Omental fat pad (tissue), 4 donors: Measurements from ENCODE around the gene RBX1. TPM values are rescaled to one million over a fixed set of nuclear protein-coding genes. Genes with fewer than 3 reads are reported as not detected.
A peak's percentile ranks its signal among the peaks of the same experiment; 100 is the strongest.

Source experiments
- ATAC-seq: fragments of 150-250 bp; one replicate; pipeline ENCODE4 v1.9.1; 2016; ENCODE audit warnings: mild to moderate bottlenecking, moderate library complexity; ENCODE audit not compliant: low FRiP score
- DNase-seq: peaks from one replicate; pipeline ENCODE4 v3.0.0-alpha.2; 2019; ENCODE audit warnings: low spot score
- CTCF ChIP-seq, 3 donors: fragments of 450-650 bp; IDR thresholded peaks; one replicate each; pipeline ENCODE4 v1.5.1; 2016 to 2017; ENCODE audit warnings: antibody characterized with exemption in 3 of 3, mild to moderate bottlenecking in 3 of 3, moderate library complexity in 2 of 3
- small RNA-seq: library from RNA; depleted of rRNA; stranded (forward); fragments of <200 nt; gene quantifications from one replicate; pipeline ENCODE3, GENCODE V24; 2016
- total RNA-seq, 4 donors: library from RNA; depleted of rRNA; stranded (reverse); fragments of >200 nt; gene quantifications; one replicate each; pipeline ENCODE4 v1.1.0, GENCODE V29; 2016

Gene RBX1
- total RNA-seq, 4 donors from 2014 or later = 27.1 to 41.0 (median 39.1) TPM

- TF ChIP-seq CTCF (IDR thresholded peaks at IDR 0.05) = no peak
- DNase-seq = no peak
- no peak for ATAC-seq
Measured at GRCh38 chr22:41021061-41021612, 70.0 kb downstream of the RBX1 start.

GRCh38 chr22:41021613-41022454, 70.7 kb downstream of the RBX1 start:
- DNase-seq (peak; percentile 32), ATAC-seq (peak; percentile 73)
- TF ChIP-seq CTCF (IDR thresholded peaks at IDR 0.05) = no peak

- DNase-seq (peak; percentile 77), ATAC-seq (peak; percentile 90)
- TF ChIP-seq CTCF (IDR thresholded peaks at IDR 0.05) = no peak
Measured at GRCh38 chr22:41022470-41023298, 71.5 kb downstream of the RBX1 start.

Small RNAs within 50 kb of the gene (small RNA-seq; reads per million reads assigned to genes)
- not detected for gene RF00017
- not detected for gene RNU6-379P

Other genes starting within 250 kb of the RBX1 start
- 10 to 100 TPM; 15.1 to 17.8 (median 16.3) TPM for gene SLC25A17, start 132.0 kb upstream of the RBX1 start, total RNA-seq
- gene ST13, start 94.7 kb upstream of the RBX1 start, total RNA-seq = 100 to 1,000 TPM; 118 to 228 (median 185) TPM
- 10 to 100 TPM; 10.1 to 19.1 (median 12.2) TPM for gene XPNPEP3, start 94.2 kb upstream of the RBX1 start, total RNA-seq
- gene DNAJB7, start 89.3 kb upstream of the RBX1 start, total RNA-seq = not detected
- 10 to 100 TPM; 49.6 to 68.3 (median 58.7) TPM for gene EP300, start 141.2 kb downstream of the RBX1 start, total RNA-seq